IPS-15b (cell line): ENCODE results near the gene TAMALIN.

ENCODE experiments used
- H3K27me3 ChIP-seq: one replicate; pipeline ENCODE4 v1.6.1; 2013; ENCODE audit warnings: low read length; ENCODE audit not compliant: control insufficient read depth, insufficient read depth
- H3K36me3 ChIP-seq: one replicate; pipeline ENCODE4 v1.6.1; 2013; ENCODE audit warnings: low read length; ENCODE audit not compliant: control insufficient read depth, insufficient read depth
- H3K4me1 ChIP-seq: one replicate; pipeline ENCODE4 v1.6.1; 2013; ENCODE audit warnings: mild to moderate bottlenecking, low read length; ENCODE audit not compliant: control insufficient read depth, insufficient read depth
- H3K4me3 ChIP-seq: one replicate; pipeline ENCODE4 v1.5.1; 2013; ENCODE audit warnings: low read depth, low read length
- H3K9ac ChIP-seq: one replicate; pipeline ENCODE4 v1.6.1; 2013; ENCODE audit warnings: low read depth, mild to moderate bottlenecking, low read length
- H3K9me3 ChIP-seq: one replicate; pipeline ENCODE4 v1.6.1; 2013; ENCODE audit warnings: mild to moderate bottlenecking, low read length; ENCODE audit not compliant: control insufficient read depth, insufficient read depth

The TAMALIN gene

GRCh38 chr12:52054833-52055730, 48.3 kb downstream of the TAMALIN start:
- Histone ChIP-seq H3K9ac (no peak overlapping the region), H3K4me1 (peaks cover 8% of the 10 kb centered on the region), H3K36me3 (peaks cover 3% of the 10 kb centered on the region), H3K4me3 (no peak overlapping the region), H3K9me3 (no peaks in the 10 kb centered on the region), H3K27me3 (peaks cover 30% of the 10 kb centered on the region)

GRCh38 chr12:52055731-52056711, 49.3 kb downstream of the TAMALIN start:
- Histone ChIP-seq H3K36me3 (peaks cover 3% of the 10 kb centered on the region), H3K9ac (no peak overlapping the region), H3K27me3 (peaks cover 24% of the 10 kb centered on the region), H3K4me3 (no peak overlapping the region), H3K9me3 (no peaks in the 10 kb centered on the region), H3K4me1 (peaks cover 8% of the 10 kb centered on the region)

- H3K9ac ChIP-seq, result no peak overlapping the region
Measured at GRCh38 chr12:52056801-52057637, 50.3 kb downstream of the TAMALIN start.

GRCh38 chr12:52057638-52058576, 51.2 kb downstream of the TAMALIN start:
- Histone ChIP-seq H3K27me3 (peaks cover 8% of the 10 kb centered on the region), H3K4me1 (peaks cover under 1% of the 10 kb centered on the region), H3K9me3 (no peaks in the 10 kb centered on the region), H3K36me3 (peaks cover 3% of the 10 kb centered on the region), H3K9ac (no peak overlapping the region), H3K4me3 (no peak overlapping the region)

More at GRCh38 chr12:52056801-52057637, 50.3 kb downstream of the TAMALIN start:
- Histone ChIP-seq H3K9me3 (no peaks in the 10 kb centered on the region), H3K36me3 (peaks cover 3% of the 10 kb centered on the region), H3K4me1 (peaks cover 8% of the 10 kb centered on the region), H3K27me3 (peaks cover 17% of the 10 kb centered on the region), H3K4me3 (no peak overlapping the region)

- Histone ChIP-seq H3K27me3 (no peaks in the 10 kb centered on the region), H3K36me3 (peaks cover 3% of the 10 kb centered on the region), H3K9me3 (no peaks in the 10 kb centered on the region), H3K4me1 (no peaks in the 10 kb centered on the region), H3K9ac (no peak overlapping the region), H3K4me3 (no peak overlapping the region)
Measured at GRCh38 chr12:52058631-52059361, 52.0 kb downstream of the TAMALIN start.

- Histone ChIP-seq H3K9me3 (no peaks in the 10 kb centered on the region), H3K36me3 (peaks cover 1% of the 10 kb centered on the region), H3K4me1 (no peaks in the 10 kb centered on the region), H3K27me3 (no peaks in the 10 kb centered on the region), H3K4me3 (no peak overlapping the region), H3K9ac (no peak overlapping the region)
Measured at GRCh38 chr12:52059582-52060497, 53.1 kb downstream of the TAMALIN start.

- H3K9ac ChIP-seq, result no peak overlapping the region
- H3K4me3 ChIP-seq, result no peak overlapping the region
- no peaks in the 10 kb centered on the region for H3K36me3 ChIP-seq
- H3K9me3 ChIP-seq, result no peaks in the 10 kb centered on the region
- no peaks in the 10 kb centered on the region for H3K27me3 ChIP-seq
- no peaks in the 10 kb centered on the region for H3K4me1 ChIP-seq
Measured at GRCh38 chr12:52060498-52061177, 53.9 kb downstream of the TAMALIN start.

- Histone ChIP-seq H3K4me3 (no peak overlapping the region), H3K27me3 (peaks cover 6% of the 10 kb centered on the region), H3K36me3 (no peaks in the 10 kb centered on the region), H3K9ac (no peak overlapping the region), H3K9me3 (no peaks in the 10 kb centered on the region), H3K4me1 (no peaks in the 10 kb centered on the region)
Measured at GRCh38 chr12:52061470-52062166, 54.9 kb downstream of the TAMALIN start.
